IMR-90 (cell line): ENCODE results near the gene MXRA5. TPM values are rescaled to one million over a fixed set of nuclear protein-coding genes. Genes with fewer than 3 reads are reported as not detected.

Source experiments
- ATAC-seq: fragments of 200-7000 bp; cut with Tn5 transposase; 2 replicates; pipeline ENCODE4 v1.9.1; 2020; ENCODE audit warnings: low read depth, mild to moderate bottlenecking, moderate library complexity
- BruUV-seq: library from RNA; stranded (reverse); fragments of 400-500 nt; replicated peaks from 2 replicates; lab custom pipeline; 2021; lab: Mats Ljungman, UMichigan
- CTCF ChIA-PET: fragments of 300-600 bp; formaldehyde crosslinking; extraction: SDS; loops from one replicate; lab custom pipeline; 2021; ENCODE audit warnings: antibody characterized with exemption; lab: Yijun Ruan, JAX
- POLR2A ChIA-PET: fragments of 300-600 bp; sonication (Branson Sonifier 250); formaldehyde crosslinking; loops from one replicate; lab custom pipeline; 2022; ENCODE audit warnings: antibody characterized with exemption; ENCODE audit not compliant: unreplicated experiment; lab: Charles Lee
- DNase-seq: peaks from one replicate; pipeline ENCODE4 v3.0.0; 2013
- H2AFZ ChIP-seq: replicated peaks from 2 replicates; pipeline ENCODE3; 2013; ENCODE audit warnings: low read length, mild to moderate bottlenecking; ENCODE audit not compliant: poor library complexity
- H2AK5ac ChIP-seq: 2 replicates; pipeline ENCODE4 v1.6.1; 2013; ENCODE audit warnings: low read depth, low read length, inconsistent platforms
- H2AK9ac ChIP-seq: replicated peaks from 2 replicates; pipeline ENCODE3; 2013; ENCODE audit warnings: mild to moderate bottlenecking, low read depth, low read length, moderate library complexity; ENCODE audit not compliant: poor library complexity
- H2BK120ac ChIP-seq: 2 replicates; pipeline ENCODE4 v1.6.1; 2013; ENCODE audit warnings: low read depth, low read length, inconsistent platforms
- H2BK15ac ChIP-seq: 3 replicates; pipeline ENCODE4 v1.6.1; 2013; ENCODE audit warnings: low read depth, low read length, inconsistent platforms
- H2BK20ac ChIP-seq: 2 replicates; pipeline ENCODE4 v1.6.1; 2013; ENCODE audit warnings: low read depth, mild to moderate bottlenecking, inconsistent platforms, low read length, moderate library complexity
- H2BK5ac ChIP-seq: 2 replicates; pipeline ENCODE4 v1.6.1; 2013; ENCODE audit warnings: mild to moderate bottlenecking, low read depth, low read length, inconsistent platforms; ENCODE audit not compliant: poor library complexity, severe bottlenecking
- H3K14ac ChIP-seq: replicated peaks from 2 replicates; pipeline ENCODE4 v1.6.1; 2013; ENCODE audit warnings: low read depth, low read length, inconsistent platforms
- H3K18ac ChIP-seq: 2 replicates; pipeline ENCODE4 v1.6.1; 2013; ENCODE audit warnings: low read depth, low read length, control low read depth
- H3K23ac ChIP-seq: 2 replicates; pipeline ENCODE4 v1.6.1; 2013; ENCODE audit warnings: low read depth, low read length, inconsistent platforms
- H3K27ac ChIP-seq: 2 replicates; pipeline ENCODE4 v1.5.1; 2013; ENCODE audit warnings: mild to moderate bottlenecking, control low read depth, low read length; ENCODE audit not compliant: insufficient read depth
- H3K27me3 ChIP-seq: 2 replicates; pipeline ENCODE4 v1.6.1; 2013; ENCODE audit warnings: low read length; ENCODE audit not compliant: control insufficient read depth, insufficient read depth
- H3K36me3 ChIP-seq: 2 replicates; pipeline ENCODE4 v1.6.1; 2013; ENCODE audit warnings: low read length, mixed read lengths; ENCODE audit not compliant: control insufficient read depth, insufficient read depth
- H3K4ac ChIP-seq: 2 replicates; pipeline ENCODE4 v1.6.1; 2013; ENCODE audit warnings: low read depth, low read length, inconsistent platforms
- H3K4me1 ChIP-seq: 2 replicates; pipeline ENCODE4 v1.6.1; 2013; ENCODE audit warnings: low read length, mixed read lengths; ENCODE audit not compliant: control insufficient read depth, insufficient read depth
- H3K4me2 ChIP-seq: 2 replicates; pipeline ENCODE4 v1.6.1; 2013; ENCODE audit warnings: low read depth, mild to moderate bottlenecking, control low read depth, low read length, moderate library complexity
- H3K4me3 ChIP-seq: 2 replicates; pipeline ENCODE4 v1.5.1; 2013; ENCODE audit warnings: low read depth, mild to moderate bottlenecking, control low read depth, low read length, moderate library complexity; ENCODE audit not compliant: insufficient read depth
- H3K56ac ChIP-seq: 2 replicates; pipeline ENCODE4 v1.6.1; 2013; ENCODE audit warnings: low read length, inconsistent platforms; ENCODE audit not compliant: insufficient read depth; ENCODE audit errors: extremely low read depth
- H3K79me1 ChIP-seq, 2 experiments: 2 replicates each; pipeline ENCODE4 v1.6.1; 2013; ENCODE audit warnings: low read length in 2 of 2, inconsistent platforms in 1 of 2, low read depth in 1 of 2
- H3K9ac ChIP-seq: 2 replicates; pipeline ENCODE4 v1.6.1; 2013; ENCODE audit warnings: low read depth, low read length, control low read depth
- H3K9me1 ChIP-seq: 2 replicates; pipeline ENCODE4 v1.6.1; 2013; ENCODE audit warnings: low read length, inconsistent platforms; ENCODE audit not compliant: insufficient read depth
- H3K9me3 ChIP-seq: 2 replicates; pipeline ENCODE4 v1.6.1; 2013; ENCODE audit warnings: low read length; ENCODE audit not compliant: control insufficient read depth, insufficient read depth
- H4K20me1 ChIP-seq: 2 replicates; pipeline ENCODE4 v1.6.1; 2013; ENCODE audit warnings: low read length, inconsistent platforms; ENCODE audit not compliant: insufficient read depth
- H4K5ac ChIP-seq: 2 replicates; pipeline ENCODE4 v1.6.1; 2013; ENCODE audit warnings: mild to moderate bottlenecking, low read depth, low read length, control low read depth
- H4K8ac ChIP-seq, 2 experiments: 2 replicates each; pipeline ENCODE4 v1.6.1; 2013; ENCODE audit warnings: low read depth in 2 of 2, low read length in 2 of 2, control low read depth in 1 of 2, inconsistent platforms in 1 of 2
- H4K91ac ChIP-seq: 2 replicates; pipeline ENCODE4 v1.6.1; 2013; ENCODE audit warnings: low read depth, low read length, inconsistent platforms; ENCODE audit not compliant: insufficient read depth
- FOS ChIP-seq: fragments of 150-350 bp; IDR thresholded peaks from 2 replicates; pipeline ENCODE4 v1.6.1; 2016; ENCODE audit warnings: low read depth, low read length
- MXI1 ChIP-seq: IDR thresholded peaks from 2 replicates; pipeline ENCODE4 v1.6.1; 2012; ENCODE audit warnings: low read depth, mild to moderate bottlenecking, low read length, moderate library complexity, borderline replicate concordance
- RCOR1 ChIP-seq: IDR thresholded peaks from 2 replicates; pipeline ENCODE4 v1.6.1; 2012; ENCODE audit warnings: mild to moderate bottlenecking, low read length, improper control_type of control experiment; ENCODE audit not compliant: insufficient replicate concordance
- WGBS, 2 experiments: methylation state at CpG; one replicate each; pipeline versions ENCODE4 v1.1.5 to v1.1.7; 2013; ENCODE audit warnings: missing lambda C conversion rate in 2 of 2; ENCODE audit not compliant: insufficient read length in 1 of 2; ENCODE audit errors: extremely low coverage in 2 of 2; 5-methylcytosine and 5-hydroxymethylcytosine counted together
- dilution Hi-C: fragments of 300-500 bp; cut with HindIII; formaldehyde crosslinking; loops from one replicate; pipeline ENCODE4 v1.14.3; 2018; ENCODE audit warnings: low sequenced_read_pairs; ENCODE audit not compliant: unreplicated experiment
- in situ Hi-C: fragments of 300-500 bp; cut with MboI; formaldehyde crosslinking; loops from 3 replicates; pipeline ENCODE4 v1.14.3; 2019; ENCODE audit warnings: low sequenced_read_pairs, inconsistent platforms, mixed read lengths
- intact Hi-C: fragments of 100-400 bp; cut with micrococcal nuclease; formaldehyde crosslinking; loops from 2 replicates; pipeline ENCODE4 v1.10.0; 2022
- polyA plus RNA-seq, 3 experiments: library from polyadenylated mRNA; depleted of rRNA; stranded (reverse); fragments of >200 nt; gene quantifications; 2 replicates each; pipeline ENCODE4 v1.2.3, GENCODE V29; 2012; ENCODE audit warnings: low replicate concordance in 1 of 3
- total RNA-seq: library from RNA; depleted of rRNA; stranded (reverse); fragments of >200 nt; gene quantifications from 2 replicates; pipeline ENCODE4 v1.2.3, GENCODE V29; 2012
- TF ChIP-seq, protein P1 (sequence below): conservative IDR thresholded peaks from 2 replicates; pipeline ENCODE4 v1.5.1; 2012; ENCODE audit warnings: mild to moderate bottlenecking, low read depth, low read length, improper control_type of control experiment

The MXRA5 gene
- total and polyA plus RNA-seq, 2 of the 4 experiments (the other 2 are of a cell fraction) = 1.1 to 1.2 TPM

DNA sequence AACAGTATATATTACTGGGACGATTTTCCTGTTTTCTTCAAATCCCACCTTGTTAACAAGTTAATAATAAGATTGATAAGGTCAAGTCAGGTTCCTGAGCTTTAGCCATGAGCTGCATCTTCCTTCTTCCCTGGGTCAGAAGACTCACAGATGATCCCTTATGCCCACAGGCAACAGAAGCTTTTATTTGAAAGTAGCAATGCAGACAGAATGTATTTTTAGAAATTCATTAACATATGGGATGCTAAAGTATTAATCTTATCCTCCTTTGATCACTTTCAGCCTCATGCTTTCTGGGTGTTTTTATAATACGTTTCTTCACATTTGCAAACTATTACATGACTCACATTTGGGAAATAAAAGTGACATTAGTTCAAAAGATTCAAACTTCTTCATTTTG, 42.0 kb upstream of the MXRA5 start:
- Histone ChIP-seq H2AK9ac (no peak overlapping the region), H3K4me1 (no peaks in the 10 kb centered on the region), H2AFZ (no peak overlapping the region), H4K8ac (no peak overlapping the region), H2BK15ac (no peak overlapping the region), H3K9me1 (no peaks in the 10 kb centered on the region), H3K9ac (no peak overlapping the region), H3K23ac (no peak overlapping the region), H3K36me3 (no peaks in the 10 kb centered on the region), H3K79me1 (no peaks in the 10 kb centered on the region), H3K18ac (no peak overlapping the region), H2BK20ac (no peak overlapping the region), H3K56ac (no peak overlapping the region), H3K27me3 (no peaks in the 10 kb centered on the region), H3K4ac (no peak overlapping the region), H3K14ac (no peak overlapping the region), H2BK5ac (no peak overlapping the region), H4K91ac (no peak overlapping the region), H3K27ac (no peak overlapping the region), H4K20me1 (no peaks in the 10 kb centered on the region), H2BK120ac (no peak overlapping the region), H3K4me2 (no peak overlapping the region), H4K5ac (no peak overlapping the region), H3K4me3 (no peak overlapping the region), H2AK5ac (no peak overlapping the region), H3K9me3 (no peaks in the 10 kb centered on the region; the same call in 1 of the 2 replicates)
- dilution Hi-C loops = no loop called here
- intact Hi-C loops = no loop called here
- ATAC-seq (no peak), DNase-seq (no peak)
- CTCF ChIA-PET = no interaction called here
- POLR2A ChIA-PET = no interaction called here
- TF ChIP-seq, protein P1, sequence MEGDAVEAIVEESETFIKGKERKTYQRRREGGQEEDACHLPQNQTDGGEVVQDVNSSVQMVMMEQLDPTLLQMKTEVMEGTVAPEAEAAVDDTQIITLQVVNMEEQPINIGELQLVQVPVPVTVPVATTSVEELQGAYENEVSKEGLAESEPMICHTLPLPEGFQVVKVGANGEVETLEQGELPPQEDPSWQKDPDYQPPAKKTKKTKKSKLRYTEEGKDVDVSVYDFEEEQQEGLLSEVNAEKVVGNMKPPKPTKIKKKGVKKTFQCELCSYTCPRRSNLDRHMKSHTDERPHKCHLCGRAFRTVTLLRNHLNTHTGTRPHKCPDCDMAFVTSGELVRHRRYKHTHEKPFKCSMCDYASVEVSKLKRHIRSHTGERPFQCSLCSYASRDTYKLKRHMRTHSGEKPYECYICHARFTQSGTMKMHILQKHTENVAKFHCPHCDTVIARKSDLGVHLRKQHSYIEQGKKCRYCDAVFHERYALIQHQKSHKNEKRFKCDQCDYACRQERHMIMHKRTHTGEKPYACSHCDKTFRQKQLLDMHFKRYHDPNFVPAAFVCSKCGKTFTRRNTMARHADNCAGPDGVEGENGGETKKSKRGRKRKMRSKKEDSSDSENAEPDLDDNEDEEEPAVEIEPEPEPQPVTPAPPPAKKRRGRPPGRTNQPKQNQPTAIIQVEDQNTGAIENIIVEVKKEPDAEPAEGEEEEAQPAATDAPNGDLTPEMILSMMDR = no peak
- TF ChIP-seq RCOR1 = no peak
- TF ChIP-seq FOS = no peak
- TF ChIP-seq MXI1 = no peak
- in situ Hi-C loops = no loop called here
- no TSS peak for BruUV-seq
- WGBS, 2 experiments = no CpG with 5 or more reads among the region's 2 CpGs
